Endothelial cell of umbilical vein (primary cell): ENCODE results near the gene ATN1. TPM values are rescaled to one million over a fixed set of nuclear protein-coding genes. Genes with fewer than 3 reads are reported as not detected.

Experiments
- BruUV-seq: library from RNA; stranded (reverse); fragments of 400-500 nt; replicated peaks from 2 replicates; lab custom pipeline; 2021; lab: Mats Ljungman, UMichigan
- CTCF ChIA-PET: fragments of 300-600, 350-600 bp; sonication (Branson Sonifier 250); formaldehyde crosslinking; loops from one replicate; lab custom pipeline; 2021; ENCODE audit warnings: antibody characterized with exemption, inconsistent platforms; lab: Charles Lee
- POLR2A ChIA-PET: fragments of 300-600, 350-600 bp; sonication (Branson Sonifier 250); formaldehyde crosslinking; loops from one replicate; lab custom pipeline; 2021; ENCODE audit warnings: antibody characterized with exemption, inconsistent platforms; lab: Charles Lee
- DNase-seq: peaks from one replicate; pipeline ENCODE4 v3.0.0-alpha.2; 2011; ENCODE audit warnings: low read depth, low spot score
- FAIRE-seq: peaks from 2 replicates; lab custom pipeline; 2011; peaks lifted over from hg19 to GRCh38; lab: Jason Lieb, UNC
- H2AFZ ChIP-seq: 2 replicates; pipeline ENCODE4 v1.6.0; 2012; ENCODE audit warnings: low read depth, low read length, control low read depth, inconsistent platforms
- H3K27ac ChIP-seq: 2 replicates; pipeline ENCODE4 v1.5.1; 2011; ENCODE audit warnings: low read depth, mild to moderate bottlenecking, control low read depth, low read length, moderate library complexity; ENCODE audit not compliant: insufficient read depth
- H3K27me3 ChIP-seq, 2 experiments: 2 replicates each; pipeline versions ENCODE4 v1.6.0 to v1.6.1; 2011; ENCODE audit warnings: low read length in 2 of 2, mixed read lengths in 1 of 2; ENCODE audit not compliant: control insufficient read depth in 2 of 2, insufficient read depth in 2 of 2
- H3K36me3 ChIP-seq, 2 experiments: 2 replicates in 1 of 2; 3 replicates in 1 of 2; pipeline ENCODE4 v1.5.1; 2011; ENCODE audit warnings: low read length in 2 of 2, mild to moderate bottlenecking in 1 of 2, moderate library complexity in 1 of 2; ENCODE audit not compliant: control insufficient read depth in 2 of 2, insufficient read depth in 2 of 2; ENCODE audit errors: extremely low read depth in 1 of 2
- H3K4me1 ChIP-seq: 3 replicates; pipeline ENCODE4 v1.5.1; 2011; ENCODE audit warnings: mild to moderate bottlenecking, low read length; ENCODE audit not compliant: control insufficient read depth, insufficient read depth; ENCODE audit errors: extremely low read depth
- H3K4me2 ChIP-seq: 2 replicates; pipeline ENCODE4 v1.6.1; 2011; ENCODE audit warnings: low read length, control low read depth, mixed read lengths; ENCODE audit not compliant: insufficient read depth
- H3K4me3 ChIP-seq, 3 experiments: fragments of 200-600 bp in 1 of 3; sonication (generic), shearing (Covaris generic) in 1 of 3; replicated peaks in 1 of 3; 2 replicates each; pipeline ENCODE4 v1.5.1; 2011 to 2016; ENCODE audit warnings: control low read depth in 3 of 3, low read length in 3 of 3, mild to moderate bottlenecking in 2 of 3, inconsistent platforms in 1 of 3, low read depth in 1 of 3, moderate library complexity in 1 of 3; ENCODE audit not compliant: insufficient read depth in 1 of 3
- H3K79me2 ChIP-seq: 2 replicates; pipeline ENCODE4 v1.6.0; 2012; ENCODE audit warnings: low read length, inconsistent platforms; ENCODE audit not compliant: control insufficient read depth, insufficient read depth
- H3K9ac ChIP-seq: replicated peaks from 2 replicates; pipeline ENCODE3; 2011; ENCODE audit warnings: low read length, control low read depth; ENCODE audit not compliant: insufficient read depth; ENCODE audit errors: extremely low read depth
- H3K9me1 ChIP-seq: replicated peaks from 3 replicates; pipeline ENCODE4 v1.6.0; 2011; ENCODE audit warnings: mild to moderate bottlenecking, low read length; ENCODE audit not compliant: control insufficient read depth, insufficient read depth; ENCODE audit errors: extremely low read depth
- H3K9me3 ChIP-seq: replicated peaks from 2 replicates; pipeline ENCODE4 v1.5.1; 2012; ENCODE audit warnings: low read length, inconsistent platforms; ENCODE audit not compliant: control insufficient read depth, insufficient read depth
- H4K20me1 ChIP-seq: replicated peaks from 2 replicates; pipeline ENCODE3; 2011; ENCODE audit warnings: mild to moderate bottlenecking, low read length; ENCODE audit not compliant: control insufficient read depth, insufficient read depth; ENCODE audit errors: extremely low read depth
- FOS ChIP-seq: IDR thresholded peaks from 2 replicates; pipeline ENCODE4 v1.6.1; 2011; ENCODE audit warnings: mild to moderate bottlenecking, low read length, moderate library complexity, borderline replicate concordance; ENCODE audit not compliant: insufficient read depth
- MYC ChIP-seq: IDR thresholded peaks from one replicate; pipeline ENCODE4 v1.6.1; 2011; ENCODE audit warnings: mild to moderate bottlenecking, low read depth, low read length
- POLR2A ChIP-seq: IDR thresholded peaks from 2 replicates; pipeline ENCODE4 v1.6.1; 2012; ENCODE audit warnings: low read depth, mild to moderate bottlenecking, control low read depth, low read length
- POLR2AphosphoS5 ChIP-seq: IDR thresholded peaks from 2 replicates; pipeline ENCODE4 v1.6.1; 2012; ENCODE audit warnings: low read depth, mild to moderate bottlenecking, control low read depth, low read length, moderate library complexity; ENCODE audit not compliant: insufficient read depth
- dilution Hi-C: fragments of 300-500 bp; cut with MboI; formaldehyde crosslinking; loops from one replicate; pipeline ENCODE4 v1.15.0; 2019; ENCODE audit warnings: low sequenced_read_pairs; ENCODE audit not compliant: extremely low pct_ligation_motif_present
- intact Hi-C: fragments of 100-400 bp; cut with micrococcal nuclease; formaldehyde crosslinking; loops from one replicate; pipeline ENCODE4 v1.10.0; 2022
- polyA plus RNA-seq, 4 experiments: library from polyadenylated mRNA; depleted of rRNA in 3 of 4; stranded (reverse) in 3 of 4; unstranded in 1 of 4; fragments of >200 nt; gene quantifications; 2 replicates each; pipeline versions ENCODE4 v1.2.1 to v1.2.3, GENCODE V29; 2011 to 2012; ENCODE audit warnings: missing spikeins in 1 of 4
- total RNA-seq: library from RNA; stranded (reverse); gene quantifications from 2 replicates; pipeline ENCODE4 v1.2.3, GENCODE V29; 2021

The ATN1 gene
- total and polyA plus RNA-seq, 2 donors (not counting 3 experiments of a cell fraction or from before 2014, with no cell fraction given), result 46.4 to 117 TPM

- intact Hi-C loops, result loop anchor here (1.0 kb wide), 1 partner anchor 74 kb away; no protein-coding TSS in a partner anchor
- no TSS peak for BruUV-seq
Observed at GRCh38 chr12:6943389-6943721, 15.6 kb downstream of the ATN1 start.

GRCh38 chr12:6943722-6944380, 16.1 kb downstream of the ATN1 start, which contains the start of the genes C12orf57 and RNU7-1:
TSS of gene C12orf57 (plus strand) at chr12:6944022. CDS start at chr12:6944122, 100 bp downstream.
TSS of gene RNU7-1 (plus strand) at chr12:6943816.
- DNase-seq (peak; percentile 93), FAIRE-seq (no peak)
- TF ChIP-seq POLR2AphosphoS5, result peak; percentile 100
- no peak for TF ChIP-seq MYC
- peak; percentile 100 for TF ChIP-seq POLR2A
- no peak within 1 kb of the TSS for H2AFZ ChIP-seq
- H3K27me3 ChIP-seq, result no peaks in the 10 kb centered on the region
- peaks cover 0 to 15% of the 10 kb centered on the region in 2 experiments for H3K36me3 ChIP-seq
- H3K79me2 ChIP-seq, result no peaks in the 10 kb centered on the region
- H3K4me2 ChIP-seq, result peak within 1 kb of the TSS; percentile 73
- TSS peak; percentile 94 for BruUV-seq
- H3K27ac ChIP-seq, result peak within 1 kb of the TSS; percentile 57
- peaks cover 15% of the 10 kb centered on the region for H3K4me1 ChIP-seq
- ChIA-PET CTCF (interaction anchor here (1.0 to 6.0 kb wide), 22 partner anchors 9 to 694 kb away, joined by 3 to 124 read pairs (median 6); partner anchors contain the start of genes ATN1, C1R, C1RL and C1S), POLR2A (interaction anchor here (0.6 to 2.5 kb wide), 20 partner anchors 10 to 994 kb away, joined by 3 to 24 read pairs (median 5); partner anchors contain the start of genes ATN1, C1RL, LPCAT3 and PTMS)
- intact Hi-C loops, result loop anchor here (1.0 to 2.0 kb wide), 11 partner anchors 20 to 694 kb away; partner anchors contain the start of genes C1R, C1RL, EMG1 and LPCAT3
- H4K20me1 ChIP-seq, result no peaks in the 10 kb centered on the region
- peak within 1 kb of the TSS; percentile 74 for H3K9ac ChIP-seq
- H3K4me3 ChIP-seq, result peak within 1 kb of the TSS; percentile 20 to 51 (median 51)
- dilution Hi-C loops, result no loop called here
- no peaks in the 10 kb centered on the region for H3K9me1 ChIP-seq
- H3K9me3 ChIP-seq, result no peaks in the 10 kb centered on the region

More at GRCh38 chr12:6943389-6943721, 15.6 kb downstream of the ATN1 start:
- FAIRE-seq (peak; percentile 95), DNase-seq (no peak)
- H3K9ac ChIP-seq, result peak overlapping the region; percentile 74
- H3K36me3 ChIP-seq, result peaks cover 0 to 16% of the 10 kb centered on the region in 2 experiments
- H3K27me3 ChIP-seq, result no peaks in the 10 kb centered on the region
- no peak for TF ChIP-seq FOS
- dilution Hi-C loops, result no loop called here
- H3K4me2 ChIP-seq, result peak overlapping the region; percentile 73
- H3K27ac ChIP-seq, result peak overlapping the region; percentile 57
- H3K9me3 ChIP-seq, result no peaks in the 10 kb centered on the region
- peak overlapping the region in 1 of 3 experiments; percentile 5 for H3K4me3 ChIP-seq
- H3K4me1 ChIP-seq, result peaks cover 16% of the 10 kb centered on the region
- no peaks in the 10 kb centered on the region for H3K79me2 ChIP-seq
- POLR2A ChIA-PET, result interaction anchor here (0.6 to 2.5 kb wide), 17 partner anchors 9 to 994 kb away, joined by 3 to 24 read pairs (median 5); partner anchors contain the start of genes C1RL, LPCAT3, PTMS and SPSB2
- H4K20me1 ChIP-seq, result no peaks in the 10 kb centered on the region
- CTCF ChIA-PET, result interaction anchor here (1.1 to 6.0 kb wide), 12 partner anchors 9 to 694 kb away, joined by 3 to 124 read pairs (median 18); partner anchors contain the start of genes ATN1, C1R, C1RL and SPSB2
- H3K9me1 ChIP-seq, result no peaks in the 10 kb centered on the region
- H2AFZ ChIP-seq, result no peak overlapping the region
